ENCODE data around the gene CRY2. TPM values are rescaled to one million over a fixed set of nuclear protein-coding genes. Genes with fewer than 3 reads are reported as not detected.

Gene CRY2
- total RNA-seq, 2 experiments from 2014 or later: 22.5 to 23.3 TPM

Other genes starting within 250 kb of the CRY2 start
- gene CHST1, start 181.9 kb upstream of the CRY2 start, total RNA-seq: under 1 TPM in 1 of 2 experiments, not detected in 1; 0.35 TPM
- gene SLC35C1, start 42.3 kb upstream of the CRY2 start, total RNA-seq: 10 to 100 TPM; 15.2 to 15.7 TPM
- under 1 TPM; 0.42 to 0.73 TPM for gene MAPK8IP1, start 38.2 kb downstream of the CRY2 start, total RNA-seq
- gene FREY1, start 59.8 kb downstream of the CRY2 start, total RNA-seq: 1 to 10 TPM in 1 of 2 experiments, under 1 TPM in 1; 0.93 to 1.5 TPM
- 10 to 100 TPM; 45.9 to 53.9 TPM for gene PEX16, start 70.4 kb downstream of the CRY2 start, total RNA-seq
- under 1 TPM; 0.54 to 0.64 TPM for gene LARGE2, start 75.2 kb downstream of the CRY2 start, total RNA-seq

Data from activated CD8-positive, alpha-beta memory T cell treated with anti-CD3 and anti-CD28 coated beads, Interleukin-2, amount 10 ng/mL, durations not matched to agents 7 days and 5 days (primary cell).